Lung (tissue), 12 donors: Measurements from ENCODE around the gene LRRC37A3. TPM values are rescaled to one million over a fixed set of nuclear protein-coding genes. Genes with fewer than 3 reads are reported as not detected.
"Not testable (repeated sequence)": the region's sequence is repeated elsewhere in the genome, so short reads cannot be mapped to it uniquely, and the experiment has no call there.

Experiments
- ATAC-seq: fragments of 200-7000 bp; cut with Tn5 transposase; one replicate; pipeline ENCODE4 v1.9.1; 2020; ENCODE audit warnings: moderate number of reproducible peaks; ENCODE audit not compliant: insufficient read depth, low FRiP score
- DNase-seq, 3 donors: peaks; one replicate each; pipeline ENCODE4 v3.0.0-alpha.2; 2013 to 2017
- H3K27ac ChIP-seq, 2 donors: one replicate each; pipeline ENCODE4 v1.5.1; 2013; ENCODE audit warnings: mild to moderate bottlenecking in 2 of 2, moderate library complexity in 2 of 2, control low read depth in 1 of 2, inconsistent platforms in 1 of 2, low read depth in 1 of 2, low read length in 1 of 2
- H3K27me3 ChIP-seq, 3 donors: one replicate each; pipeline ENCODE4 v1.5.1; 2013; ENCODE audit warnings: low read length in 2 of 3; ENCODE audit not compliant: control insufficient read depth in 3 of 3, insufficient read depth in 3 of 3
- H3K36me3 ChIP-seq, 4 donors: one replicate each; pipeline ENCODE4 v1.5.1; 2013; ENCODE audit warnings: low read length in 4 of 4, mild to moderate bottlenecking in 1 of 4, moderate library complexity in 1 of 4; ENCODE audit not compliant: control insufficient read depth in 4 of 4, insufficient read depth in 4 of 4
- H3K4me1 ChIP-seq, 5 donors: one replicate each; pipeline ENCODE4 v1.5.1; 2013; ENCODE audit warnings: low read length in 5 of 5, mild to moderate bottlenecking in 2 of 5, moderate library complexity in 1 of 5; ENCODE audit not compliant: control insufficient read depth in 5 of 5, insufficient read depth in 5 of 5
- H3K4me3 ChIP-seq: one replicate; pipeline ENCODE4 v1.5.1; 2013; ENCODE audit warnings: mild to moderate bottlenecking, control low read depth, moderate library complexity
- H3K9ac ChIP-seq, 2 donors: one replicate each; pipeline ENCODE4 v1.5.1; 2013; ENCODE audit warnings: low read length in 2 of 2, control low read depth in 1 of 2; ENCODE audit not compliant: insufficient read depth in 1 of 2
- H3K9me3 ChIP-seq, 4 donors: one replicate each; pipeline ENCODE4 v1.5.1; 2013; ENCODE audit warnings: low read length in 3 of 4, mild to moderate bottlenecking in 1 of 4, moderate library complexity in 1 of 4; ENCODE audit not compliant: control insufficient read depth in 4 of 4, insufficient read depth in 3 of 4
- WGBS, 2 donors: extraction: QIAGEN DNeasy Blood & Tissue Kit; methylation state at CpG; one replicate each; pipeline ENCODE4 v1.1.7; 2013; 5-methylcytosine and 5-hydroxymethylcytosine counted together
- polyA plus RNA-seq, 2 donors: library from polyadenylated mRNA; stranded (reverse); fragments of 200-250 nt; gene quantifications; one replicate each; pipeline ENCODE4 v1.2.1, GENCODE V29; 2013
- total RNA-seq, 2 donors: library from RNA; depleted of rRNA in 1 of 2; stranded (reverse); fragments of >200 nt in 1 of 2; gene quantifications; one replicate each; pipeline ENCODE4 v1.2.1, GENCODE V29; 2014 to 2021
- TF ChIP-seq, protein P1 (sequence below): IDR thresholded peaks from 2 replicates; pipeline ENCODE4 v1.5.1; 2012; ENCODE audit warnings: mild to moderate bottlenecking; ENCODE audit errors: control extremely low read depth, extremely low read depth
- donor health status: control.
- donor health status: control.
- donor health status: Bipolar disorder and iron deficiency.
- donor health status: healthy.
- donor health status: DM: yes; HTN: yes; CAD: no.

LRRC37A3 gene
- total and polyA plus RNA-seq, 4 donors, result 1.1 to 19.7 (median 7.7) TPM

DNA sequence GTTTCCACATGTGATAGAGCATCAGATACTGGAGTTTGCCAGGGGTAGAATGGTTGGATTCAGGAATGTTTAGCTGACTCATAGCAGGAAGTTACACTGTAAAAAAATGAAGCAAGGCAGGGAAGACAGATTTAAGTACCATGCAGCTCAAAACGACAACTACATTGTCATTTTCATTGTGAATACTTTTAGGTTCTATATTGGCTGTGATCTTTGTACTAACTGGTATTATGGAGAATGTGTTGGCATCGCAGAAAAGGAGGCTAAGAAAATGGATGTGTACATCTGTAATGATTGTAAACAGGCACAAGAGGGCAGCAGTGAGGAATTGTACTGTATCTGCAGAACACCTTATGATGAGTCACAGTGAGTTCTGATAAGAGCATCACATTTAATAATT is 8.2 kb upstream of the LRRC37A3 start:
- H3K9ac ChIP-seq, H3K9me3 ChIP-seq, H3K36me3 ChIP-seq, H3K4me3 ChIP-seq, H3K4me1 ChIP-seq, H3K27me3 ChIP-seq, H3K27ac ChIP-seq: not testable (repeated sequence)
- ATAC-seq (peak; percentile 86), DNase-seq (peak in 2 of 3 donors; percentile 64 to 72)
- TF ChIP-seq, protein P1, sequence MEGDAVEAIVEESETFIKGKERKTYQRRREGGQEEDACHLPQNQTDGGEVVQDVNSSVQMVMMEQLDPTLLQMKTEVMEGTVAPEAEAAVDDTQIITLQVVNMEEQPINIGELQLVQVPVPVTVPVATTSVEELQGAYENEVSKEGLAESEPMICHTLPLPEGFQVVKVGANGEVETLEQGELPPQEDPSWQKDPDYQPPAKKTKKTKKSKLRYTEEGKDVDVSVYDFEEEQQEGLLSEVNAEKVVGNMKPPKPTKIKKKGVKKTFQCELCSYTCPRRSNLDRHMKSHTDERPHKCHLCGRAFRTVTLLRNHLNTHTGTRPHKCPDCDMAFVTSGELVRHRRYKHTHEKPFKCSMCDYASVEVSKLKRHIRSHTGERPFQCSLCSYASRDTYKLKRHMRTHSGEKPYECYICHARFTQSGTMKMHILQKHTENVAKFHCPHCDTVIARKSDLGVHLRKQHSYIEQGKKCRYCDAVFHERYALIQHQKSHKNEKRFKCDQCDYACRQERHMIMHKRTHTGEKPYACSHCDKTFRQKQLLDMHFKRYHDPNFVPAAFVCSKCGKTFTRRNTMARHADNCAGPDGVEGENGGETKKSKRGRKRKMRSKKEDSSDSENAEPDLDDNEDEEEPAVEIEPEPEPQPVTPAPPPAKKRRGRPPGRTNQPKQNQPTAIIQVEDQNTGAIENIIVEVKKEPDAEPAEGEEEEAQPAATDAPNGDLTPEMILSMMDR, result peak; percentile 51
- 0 to 2% methylated on average over 2 of the region's 2 CpGs for WGBS, 2 donors

DNA sequence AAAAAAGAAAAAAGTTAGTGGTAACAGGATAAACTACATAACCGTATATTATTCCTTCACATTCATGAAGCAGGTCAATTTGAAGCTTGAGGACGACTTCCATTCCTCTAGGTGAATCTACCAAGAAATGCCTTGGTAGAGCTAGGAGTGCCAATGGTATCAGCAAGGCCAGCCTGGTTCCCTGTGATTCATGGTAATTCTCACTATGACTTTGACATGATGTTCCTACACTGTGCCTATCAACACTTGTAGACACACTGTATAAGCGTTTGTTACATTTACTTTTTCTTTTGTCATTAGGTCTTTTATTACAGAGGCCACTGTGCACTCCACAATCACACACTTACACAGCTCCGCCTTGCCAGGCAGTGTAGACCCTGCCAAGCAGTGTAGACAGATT is 7.2 kb upstream of the LRRC37A3 start:
- H3K9me3 ChIP-seq, ATAC-seq, DNase-seq: not testable (repeated sequence)

DNA sequence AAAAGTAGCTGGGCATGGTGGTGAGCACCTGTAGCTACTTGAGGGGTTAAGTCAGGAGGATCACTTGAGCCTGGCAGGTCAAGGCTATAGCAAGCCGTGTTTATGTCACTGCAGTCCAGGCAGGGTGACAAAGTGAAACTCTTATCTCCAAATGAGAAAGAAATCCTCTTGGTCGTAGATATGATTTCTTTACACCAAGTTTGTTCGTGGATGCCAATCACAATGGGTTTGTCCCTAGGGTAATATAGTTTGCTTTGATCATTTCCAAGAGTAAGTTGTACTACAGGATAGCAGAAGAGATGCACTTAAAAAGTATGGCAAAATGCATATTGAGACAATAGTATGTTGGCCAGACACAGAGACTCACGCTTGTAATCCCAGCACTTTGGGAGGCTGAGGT is 6.0 kb upstream of the LRRC37A3 start:
- H3K9ac ChIP-seq, DNase-seq, H3K4me1 ChIP-seq, ATAC-seq, H3K9me3 ChIP-seq, H3K36me3 ChIP-seq, H3K27me3 ChIP-seq, H3K4me3 ChIP-seq, H3K27ac ChIP-seq: not testable (repeated sequence)
- 84 to 89% methylated on average over 4 of the region's 4 CpGs for WGBS, 2 donors

More for the DNA sequence above, 7.2 kb upstream of the LRRC37A3 start:
- H3K4me1 ChIP-seq, H3K4me3 ChIP-seq, H3K9ac ChIP-seq, H3K27me3 ChIP-seq, H3K27ac ChIP-seq, H3K36me3 ChIP-seq: not testable (repeated sequence)
- 92 to 96% methylated on average over 4 of the region's 4 CpGs for WGBS, 2 donors

DNA sequence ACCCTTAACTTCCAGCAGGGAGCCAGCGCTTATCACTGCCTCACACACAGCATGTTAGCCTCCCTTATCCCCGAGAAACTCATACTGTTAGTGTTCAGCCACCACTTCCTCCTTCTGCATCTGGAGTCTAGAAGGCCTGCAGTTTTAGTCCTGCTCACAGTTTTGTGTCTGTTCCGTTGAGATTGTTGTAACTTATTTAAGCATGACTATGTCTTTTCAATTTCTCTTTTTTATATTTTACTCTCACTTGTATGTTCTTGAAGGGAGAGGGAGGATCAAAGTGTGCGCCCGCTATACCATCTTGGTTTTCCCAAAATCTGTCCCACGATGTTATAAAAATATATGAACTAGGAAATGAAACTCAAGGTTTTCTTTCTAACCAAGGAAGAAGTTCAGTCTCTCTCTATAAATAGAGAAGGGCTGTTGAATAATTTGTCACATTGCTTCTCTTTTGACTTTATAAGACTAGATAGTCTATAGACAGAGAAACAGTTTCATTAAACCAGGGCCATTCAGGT is 3.8 kb upstream of the LRRC37A3 start:
- not testable (repeated sequence) for H3K27me3 ChIP-seq, H3K9me3 ChIP-seq, ATAC-seq, H3K4me3 ChIP-seq, H3K9ac ChIP-seq, H3K4me1 ChIP-seq, DNase-seq, H3K36me3 ChIP-seq, H3K27ac ChIP-seq
- WGBS, 2 donors, result 33 to 60% methylated on average over 6 of the region's 6 CpGs

DNA sequence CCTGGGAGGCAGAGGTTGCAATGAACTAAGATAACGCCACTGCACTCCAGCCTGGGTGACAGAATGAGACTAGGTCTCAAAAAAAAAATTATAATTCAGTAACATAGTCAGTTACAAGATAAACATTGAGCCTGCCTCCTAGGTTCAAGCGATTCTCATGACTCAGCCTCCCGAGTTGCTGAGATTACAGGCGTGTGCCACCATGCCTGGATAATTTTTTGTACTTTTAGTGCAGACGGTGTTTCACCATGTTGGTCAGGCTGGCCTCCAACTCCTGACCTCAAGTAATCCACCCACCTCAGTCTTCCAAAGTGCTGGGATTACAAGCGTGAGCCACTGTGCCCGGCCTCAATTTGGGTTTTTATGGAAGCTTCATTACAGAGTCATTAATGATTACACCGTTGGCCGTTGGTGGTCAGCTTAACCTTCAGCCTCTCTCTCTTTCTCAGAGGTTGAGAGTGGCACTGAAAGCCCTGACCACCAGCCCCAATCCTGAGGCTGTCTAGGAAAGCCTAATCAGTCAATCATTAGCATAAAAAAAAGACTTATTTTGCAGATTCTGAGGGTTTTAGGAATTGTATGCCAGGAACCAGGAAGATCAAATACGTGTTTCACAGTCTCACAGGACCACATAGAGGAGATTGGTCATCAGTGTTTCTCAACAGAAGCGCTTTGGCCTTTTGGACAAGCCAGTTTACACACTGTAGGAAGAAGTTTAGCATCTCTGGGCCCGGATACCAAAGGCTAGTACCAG is 1.3 kb upstream of the LRRC37A3 start:
- ATAC-seq (no peak), DNase-seq (peak in 1 of 3 donors; percentile 6)
- Histone ChIP-seq H3K27me3 (no peaks in the 10 kb centered on the region), H3K27ac (no peak overlapping the region), H3K9me3 (no peaks in the 10 kb centered on the region), H3K4me3 (no peak overlapping the region), H3K36me3 (no peaks in the 10 kb centered on the region), H3K9ac (no peak overlapping the region), H3K4me1 (peaks cover 0 to 3% (median 0%) of the 10 kb centered on the region in 5 donors)
- TF ChIP-seq, protein P1, result no peak
- WGBS, 2 donors, result 90 to 94% methylated on average over 12 of the region's 12 CpGs
